Liver (tissue), 9 donors: ENCODE results near the gene EXOG. TPM values are rescaled to one million over a fixed set of nuclear protein-coding genes. Genes with fewer than 3 reads are reported as not detected.

Experiments used
- DNase-seq: peaks from one replicate; pipeline ENCODE4 v3.0.0-alpha.2; 2017; ENCODE audit warnings: low spot score
- H3K27ac ChIP-seq, 2 donors: one replicate each; pipeline ENCODE4 v1.7.0; 2013; ENCODE audit warnings: inconsistent platforms in 2 of 2, low read length in 2 of 2, control low read depth in 1 of 2, low read depth in 1 of 2, mild to moderate bottlenecking in 1 of 2
- H3K27me3 ChIP-seq, 4 donors: one replicate each; pipeline versions ENCODE4 v1.6.1 to v1.7.0; 2013; ENCODE audit warnings: low read length in 3 of 4, inconsistent platforms in 1 of 4, mild to moderate bottlenecking in 1 of 4, moderate library complexity in 1 of 4; ENCODE audit not compliant: control insufficient read depth in 4 of 4, insufficient read depth in 4 of 4
- H3K36me3 ChIP-seq, 4 donors: one replicate each; pipeline versions ENCODE4 v1.6.1 to v1.7.0; 2013; ENCODE audit warnings: low read length in 3 of 4, mild to moderate bottlenecking in 3 of 4, low read depth in 1 of 4, moderate library complexity in 1 of 4; ENCODE audit not compliant: control insufficient read depth in 4 of 4, insufficient read depth in 3 of 4
- H3K4me1 ChIP-seq, 4 donors: one replicate each; pipeline versions ENCODE4 v1.6.1 to v1.7.0; 2013; ENCODE audit warnings: low read length in 3 of 4, mild to moderate bottlenecking in 3 of 4, moderate library complexity in 1 of 4; ENCODE audit not compliant: control insufficient read depth in 4 of 4, insufficient read depth in 4 of 4
- H3K4me3 ChIP-seq, 3 donors: one replicate each; pipeline versions ENCODE4 v1.6.1 to v1.7.0; 2013; ENCODE audit warnings: low read length in 3 of 3, control low read depth in 1 of 3, low read depth in 1 of 3, mild to moderate bottlenecking in 1 of 3
- H3K9ac ChIP-seq, 2 donors: one replicate each; pipeline ENCODE4 v1.7.0; 2013; ENCODE audit warnings: low read length in 2 of 2, mild to moderate bottlenecking in 2 of 2, moderate library complexity in 2 of 2, control low read depth in 1 of 2, low read depth in 1 of 2
- H3K9me3 ChIP-seq, 4 donors: one replicate each; pipeline versions ENCODE4 v1.6.1 to v1.7.0; 2013; ENCODE audit warnings: low read length in 3 of 4; ENCODE audit not compliant: control insufficient read depth in 4 of 4
- EGR1 ChIP-seq, 2 donors: IDR thresholded peaks; 2 replicates each; pipeline ENCODE4 v1.6.1; 2016 to 2018; ENCODE audit warnings: antibody characterized with exemption in 2 of 2, low read depth in 2 of 2
- FOXA1 ChIP-seq: IDR thresholded peaks from 2 replicates; pipeline ENCODE4 v1.6.1; 2016; ENCODE audit warnings: antibody characterized with exemption
- FOXA2 ChIP-seq: IDR thresholded peaks from 2 replicates; pipeline ENCODE4 v1.6.1; 2016; ENCODE audit warnings: antibody characterized with exemption
- GABPA ChIP-seq, 2 donors: IDR thresholded peaks in 1 of 2; conservative IDR thresholded peaks in 1 of 2; 2 replicates each; pipeline ENCODE4 v1.6.1; 2016; ENCODE audit warnings: antibody characterized with exemption in 2 of 2, mild to moderate bottlenecking in 1 of 2, moderate library complexity in 1 of 2
- HNF4A ChIP-seq, 2 donors: conservative IDR thresholded peaks; 2 replicates each; pipeline ENCODE4 v1.6.1; 2016; ENCODE audit warnings: antibody characterized with exemption in 2 of 2, mild to moderate bottlenecking in 2 of 2
- HNF4G ChIP-seq: IDR thresholded peaks from 2 replicates; pipeline ENCODE4 v1.6.1; 2016; ENCODE audit warnings: antibody characterized with exemption
- JUND ChIP-seq, 2 donors: IDR thresholded peaks; 2 replicates each; pipeline ENCODE4 v1.6.1; 2016; ENCODE audit warnings: antibody characterized with exemption in 2 of 2
- NR2F2 ChIP-seq: IDR thresholded peaks from 2 replicates; pipeline ENCODE4 v1.6.1; 2016; ENCODE audit warnings: antibody characterized with exemption
- SP1 ChIP-seq: IDR thresholded peaks from 2 replicates; pipeline ENCODE4 v1.6.1; 2018; ENCODE audit warnings: antibody characterized with exemption, mild to moderate bottlenecking
- TAF1 ChIP-seq: conservative IDR thresholded peaks from 2 replicates; pipeline ENCODE4 v1.6.1; 2016; ENCODE audit warnings: antibody characterized with exemption, mild to moderate bottlenecking
- ZBTB33 ChIP-seq: IDR thresholded peaks from 2 replicates; pipeline ENCODE4 v1.6.1; 2016; ENCODE audit warnings: antibody characterized with exemption
- WGBS: extraction: QIAGEN DNeasy Blood & Tissue Kit; methylation state at CpG from one replicate; pipeline ENCODE4 v1.1.7; 2013; 5-methylcytosine and 5-hydroxymethylcytosine counted together
- polyA plus RNA-seq, 2 donors: library from polyadenylated mRNA; stranded (reverse) in 1 of 2; unstranded in 1 of 2; fragments of 200-250 nt in 1 of 2; fragments of >200 nt in 1 of 2; fragmentation: Nextera tagmentation in 1 of 2; extraction: Ambion mirVana in 1 of 2; gene quantifications; one replicate each; pipeline versions ENCODE4 v1.2.1 to v1.2.3, GENCODE V29; 2013 to 2015
- total RNA-seq, 2 donors: library from RNA; depleted of rRNA; stranded (reverse); fragments of >200 nt; gene quantifications; one replicate each; pipeline ENCODE4 v1.2.3, GENCODE V29; 2014
- TF ChIP-seq, protein P1 (sequence below): fragments of 150-350 bp; IDR thresholded peaks from 2 replicates; pipeline ENCODE4 v1.5.1; 2017; ENCODE audit warnings: improper control_type of control experiment, low read depth, low read length; ENCODE audit not compliant: missing input control
- donor health status: healthy.
- donor health status: healthy.
- donor health status: healthy.
- donor health status: healthy.
- donor health status: healthy.

Gene EXOG
- total and polyA plus RNA-seq, 4 donors = 2.1 to 4.4 (median 3.9) TPM

DNA sequence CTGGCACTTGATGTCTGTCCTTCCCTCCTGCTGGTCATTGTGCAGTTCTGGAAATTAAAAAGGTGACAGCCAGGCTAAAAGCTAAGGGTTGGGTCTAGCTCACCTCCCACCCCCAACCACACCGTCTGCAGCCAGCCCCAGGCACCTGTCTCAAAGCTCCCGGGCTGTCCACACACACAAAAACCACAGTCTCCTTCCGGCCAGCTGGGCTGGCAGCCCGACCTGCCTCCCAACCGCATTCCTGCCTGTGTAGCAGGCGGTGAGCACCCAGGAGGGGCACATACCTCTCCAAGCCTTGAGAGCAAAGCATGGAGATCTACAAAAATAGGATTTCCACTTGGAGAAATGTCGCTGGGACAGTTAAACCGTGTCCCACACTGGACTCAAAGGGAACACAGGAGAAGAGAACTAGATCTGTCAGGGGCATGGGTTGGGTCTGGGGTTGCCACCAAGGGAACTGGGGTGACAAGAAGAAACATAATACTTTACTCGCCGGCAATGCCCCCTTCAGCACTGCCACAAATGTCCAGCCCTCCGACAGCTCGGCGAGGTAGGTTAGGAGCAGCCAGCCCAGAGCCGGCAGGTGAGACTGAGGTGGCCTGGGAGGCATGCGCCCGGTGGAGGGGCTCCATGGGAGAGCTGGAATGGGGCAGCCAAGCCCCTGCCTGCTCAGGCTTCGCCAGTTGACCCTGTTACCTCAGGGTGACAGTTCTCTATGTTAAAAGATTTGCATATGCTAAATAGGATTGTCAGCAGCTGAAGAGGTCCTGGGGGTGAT is 52.2 kb downstream of the EXOG start:
- H3K4me3 ChIP-seq = no peak overlapping the region
- no peaks in the 10 kb centered on the region for H3K27me3 ChIP-seq
- H3K4me1 ChIP-seq = no peaks in the 10 kb centered on the region
- no peaks in the 10 kb centered on the region for H3K9me3 ChIP-seq
- TF ChIP-seq GABPA (IDR thresholded peaks at IDR 0.05 in 1 of 2, conservative IDR thresholded peaks at IDR 0.05 in 1 of 2) (no peak), EGR1 (IDR thresholded peaks at IDR 0.05; ENCODE audit: low read depth in 2 of 2) (no peak), FOXA2 (no peak), HNF4A (conservative IDR thresholded peaks at IDR 0.05) (no peak), HNF4G (no peak), SP1 (no peak), NR2F2 (no peak), JUND (IDR thresholded peaks at IDR 0.05) (no peak)
- 78% methylated on average over 17 of the region's 17 CpGs for WGBS
- no peaks in the 10 kb centered on the region for H3K36me3 ChIP-seq
- no peak overlapping the region for H3K27ac ChIP-seq
- no peak overlapping the region for H3K9ac ChIP-seq
- peak; percentile 23 for DNase-seq

DNA sequence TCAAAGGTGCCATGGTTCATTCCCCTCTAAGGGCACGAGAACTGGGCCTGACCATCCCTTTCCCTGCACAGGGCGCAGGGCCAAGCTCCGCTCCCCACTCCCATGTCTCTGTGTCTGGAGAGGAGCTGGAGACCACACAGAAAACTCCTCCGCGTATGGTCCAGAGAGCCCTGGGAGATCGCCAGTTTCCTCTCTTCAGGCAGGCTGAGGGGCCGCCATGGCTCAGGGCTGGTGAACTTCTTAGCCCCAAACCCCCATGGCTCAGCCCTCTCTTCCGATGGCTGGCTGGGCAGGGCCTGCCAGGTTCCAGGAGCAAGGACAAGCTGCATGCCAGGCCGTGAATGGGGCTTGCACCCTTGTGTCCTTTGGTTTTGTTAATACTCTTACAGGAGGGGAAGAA is 52.9 kb downstream of the EXOG start:
- no peaks in the 10 kb centered on the region for H3K9me3 ChIP-seq
- TF ChIP-seq JUND (IDR thresholded peaks at IDR 0.05) (no peak), TAF1 (no peak), ZBTB33 (no peak)
- H3K27ac ChIP-seq = no peak overlapping the region
- no peak overlapping the region for H3K4me3 ChIP-seq
- H3K9ac ChIP-seq = no peak overlapping the region
- 87% methylated on average over 9 of the region's 9 CpGs for WGBS
- DNase-seq = peak; percentile 21
- H3K4me1 ChIP-seq = no peaks in the 10 kb centered on the region
- H3K27me3 ChIP-seq = no peaks in the 10 kb centered on the region
- H3K36me3 ChIP-seq = no peaks in the 10 kb centered on the region

GRCh38 chr3:38549486-38549885 is 53.3 kb downstream of the EXOG start:
- 91% methylated on average over 7 of the region's 7 CpGs for WGBS
- Histone ChIP-seq H3K4me1 (no peaks in the 10 kb centered on the region), H3K27me3 (no peaks in the 10 kb centered on the region), H3K9ac (no peak overlapping the region), H3K4me3 (no peak overlapping the region), H3K36me3 (no peaks in the 10 kb centered on the region), H3K9me3 (no peaks in the 10 kb centered on the region), H3K27ac (no peak overlapping the region)
- DNase-seq = peak; percentile 26
- no peak for TF ChIP-seq FOXA1
- no peak for TF ChIP-seq HNF4A (conservative IDR thresholded peaks at IDR 0.05)
- TF ChIP-seq, protein P1, sequence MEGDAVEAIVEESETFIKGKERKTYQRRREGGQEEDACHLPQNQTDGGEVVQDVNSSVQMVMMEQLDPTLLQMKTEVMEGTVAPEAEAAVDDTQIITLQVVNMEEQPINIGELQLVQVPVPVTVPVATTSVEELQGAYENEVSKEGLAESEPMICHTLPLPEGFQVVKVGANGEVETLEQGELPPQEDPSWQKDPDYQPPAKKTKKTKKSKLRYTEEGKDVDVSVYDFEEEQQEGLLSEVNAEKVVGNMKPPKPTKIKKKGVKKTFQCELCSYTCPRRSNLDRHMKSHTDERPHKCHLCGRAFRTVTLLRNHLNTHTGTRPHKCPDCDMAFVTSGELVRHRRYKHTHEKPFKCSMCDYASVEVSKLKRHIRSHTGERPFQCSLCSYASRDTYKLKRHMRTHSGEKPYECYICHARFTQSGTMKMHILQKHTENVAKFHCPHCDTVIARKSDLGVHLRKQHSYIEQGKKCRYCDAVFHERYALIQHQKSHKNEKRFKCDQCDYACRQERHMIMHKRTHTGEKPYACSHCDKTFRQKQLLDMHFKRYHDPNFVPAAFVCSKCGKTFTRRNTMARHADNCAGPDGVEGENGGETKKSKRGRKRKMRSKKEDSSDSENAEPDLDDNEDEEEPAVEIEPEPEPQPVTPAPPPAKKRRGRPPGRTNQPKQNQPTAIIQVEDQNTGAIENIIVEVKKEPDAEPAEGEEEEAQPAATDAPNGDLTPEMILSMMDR = no peak
